ENCODE measurements around the gene CTSL.

Gene CTSL

DNA sequence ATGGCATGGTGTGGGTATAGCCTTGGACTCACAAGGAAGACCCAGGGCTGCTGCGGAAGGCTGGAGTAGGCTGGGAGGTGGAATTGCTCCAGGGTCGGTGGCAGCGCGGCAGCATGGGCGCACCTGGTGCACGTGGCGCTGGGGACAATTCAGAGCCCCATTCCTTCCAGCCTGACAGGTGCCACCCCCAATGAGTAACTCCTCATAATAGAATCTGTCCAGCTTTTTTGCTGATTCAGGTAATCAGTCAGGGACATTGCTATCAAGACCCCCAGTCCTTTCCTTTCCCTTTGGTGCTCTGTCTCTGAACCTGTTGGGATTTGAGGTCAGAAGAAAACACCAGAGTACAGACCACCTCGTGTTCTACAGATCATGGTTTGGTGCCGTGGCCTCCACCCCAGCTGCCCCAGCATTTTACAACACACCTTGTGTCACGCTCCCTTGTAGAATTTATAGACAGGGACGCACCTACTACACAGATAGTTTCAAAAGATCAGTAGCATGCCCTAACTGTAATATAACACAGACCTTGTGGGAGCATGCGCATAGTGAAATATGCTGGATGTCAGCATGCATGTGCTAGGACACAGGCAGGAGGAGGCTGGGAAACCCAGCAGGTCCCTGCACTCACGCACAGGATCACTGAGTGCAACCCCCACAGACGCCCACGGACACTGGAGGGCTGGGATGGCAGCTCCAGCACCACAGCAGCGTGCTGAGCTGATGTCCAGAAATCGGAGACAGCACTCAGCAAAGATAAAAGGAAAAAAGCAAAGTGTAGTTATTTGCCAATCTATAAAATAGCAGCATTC lies 47.9 kb upstream of the CTSL start:
- ChIA-PET CTCF (interaction anchor here (0.7 to 3.0 kb wide), 5 partner anchors 12 to 428 kb away, joined by 3 to 12 read pairs (median 4); no protein-coding TSS in a partner anchor), POLR2A (interaction anchor here (0.9 kb wide), 1 partner anchor 48 kb away, joined by 3 read pairs; the partner anchor contains the start of gene CTSL)
- peaks cover 0 to 19% of the 10 kb centered on the region in 2 experiments; a peak in 1 of 3 replicates for H3K36me3 ChIP-seq (ENCODE audit: control insufficient read depth in 2 of 2, insufficient read depth in 1 of 2, low read length in 2 of 2)
- H3K4me3 ChIP-seq (ENCODE audit: low read depth, low read length): no peak overlapping the region
- H3K4me1 ChIP-seq (ENCODE audit: control insufficient read depth, insufficient read depth, low read length): no peaks in the 10 kb centered on the region
- no peak overlapping the region for H3K27ac ChIP-seq (ENCODE audit: extremely low read depth, low read depth, low read length)
- H3K9me3 ChIP-seq (ENCODE audit: control insufficient read depth, insufficient read depth, low read depth, low read length): no peaks in the 10 kb centered on the region
- no peak for TF ChIP-seq ZNF514 (tag by site-specific recombination; IDR thresholded peaks at IDR 0.05)
- peak; percentile 74 for TF ChIP-seq ZFHX2 (tag by site-specific recombination; conservative IDR thresholded peaks at IDR 0.05)
- TF ChIP-seq HOXD13 (CRISPR knock-in tag; IDR thresholded peaks at IDR 0.05; ENCODE audit: borderline replicate concordance): no peak
- 0 out of 2 replicates have a peak, but pooled peaks have one; percentile 27 for TF ChIP-seq EGR2 (tag by site-specific recombination; IDR thresholded peaks at IDR 0.05; ENCODE audit: low read depth)
- no peak for TF ChIP-seq ZFP3 (tag by site-specific recombination; IDR thresholded peaks at IDR 0.05; ENCODE audit: low read depth)
- TF ChIP-seq ZNF426 (tag by site-specific recombination; IDR thresholded peaks at IDR 0.05): no peak
- TF ChIP-seq KLF1 (tag by site-specific recombination; IDR thresholded peaks at IDR 0.05): no peak

DNA sequence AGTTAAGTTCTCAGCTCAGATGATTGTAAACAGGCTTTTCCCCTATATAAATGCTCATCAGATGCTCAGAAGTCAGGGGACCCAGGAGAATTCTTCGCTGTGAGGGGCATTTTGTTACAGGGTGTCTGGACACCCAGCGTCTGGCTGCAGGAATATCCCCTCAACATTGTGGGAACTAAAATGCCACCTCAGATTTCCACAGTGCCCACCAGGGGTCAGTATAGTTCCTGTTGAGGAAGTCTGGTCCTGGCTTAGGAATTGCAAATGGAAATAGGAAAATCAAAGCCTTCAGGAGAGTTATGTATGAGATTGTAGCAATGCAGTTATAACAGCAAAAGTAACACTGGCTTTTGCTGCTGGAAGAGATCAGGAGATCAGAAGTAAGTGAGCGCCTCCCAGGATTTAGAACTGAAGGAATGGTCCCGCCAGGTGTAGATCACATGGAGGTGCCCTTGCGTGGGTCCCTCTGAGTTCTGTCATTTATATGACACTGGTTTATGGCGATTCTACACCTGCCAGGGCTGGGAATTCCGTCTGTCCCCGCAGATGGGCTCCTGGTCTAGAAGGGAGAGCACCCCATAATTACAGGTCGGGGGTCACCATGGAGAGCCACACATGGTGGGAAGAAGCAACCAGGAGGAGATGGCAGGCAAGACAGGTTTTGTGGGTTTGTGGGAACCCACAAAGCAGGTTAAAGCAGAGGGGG lies 47.1 kb upstream of the CTSL start:
- H3K36me3 ChIP-seq (ENCODE audit: control insufficient read depth in 2 of 2, insufficient read depth in 1 of 2, low read length in 2 of 2): peaks cover 0 to 19% of the 10 kb centered on the region in 2 experiments; a peak in 1 of 3 replicates

GRCh38 chr9:87681271-87682061 lies 44.5 kb upstream of the CTSL start:
- ChIA-PET POLR2A (no interaction called here), CTCF (interaction anchor here (0.6 kb wide), 1 partner anchor 1247 kb away, joined by 3 read pairs; no protein-coding TSS in a partner anchor)
- Histone ChIP-seq H3K4me3 (ENCODE audit: low read depth, low read length) (no peak overlapping the region), H3K4me1 (ENCODE audit: control insufficient read depth, insufficient read depth, low read length) (no peaks in the 10 kb centered on the region), H3K27ac (ENCODE audit: extremely low read depth, low read depth, low read length) (no peak overlapping the region), H3K36me3 (ENCODE audit: control insufficient read depth in 2 of 2, insufficient read depth in 1 of 2, low read length in 2 of 2) (peaks cover 0 to 22% of the 10 kb centered on the region in 2 experiments; a peak in 1 of 3 replicates), H3K9me3 (ENCODE audit: control insufficient read depth, insufficient read depth, low read depth, low read length) (no peaks in the 10 kb centered on the region)
- TF ChIP-seq ZNF571 (tag by site-specific recombination; IDR thresholded peaks at IDR 0.05) (no peak), ZNF37A (tag by site-specific recombination; IDR thresholded peaks at IDR 0.05) (no peak), TCF7L2 (IDR thresholded peaks at IDR 0.05; ENCODE audit: borderline replicate concordance, low read depth, low read length) (no peak), PRDM10 (tag by site-specific recombination; IDR thresholded peaks at IDR 0.05) (no peak), GLI4 (tag by site-specific recombination; IDR thresholded peaks at IDR 0.05) (no peak), ZNF26 (tag by site-specific recombination; IDR thresholded peaks at IDR 0.05) (no peak), ZBTB26 (tag by site-specific recombination; optimal IDR thresholded peaks at IDR 0.05) (no peak)

More for the DNA sequence above, 47.1 kb upstream of the CTSL start:
- ChIA-PET CTCF (interaction anchor here (0.6 to 3.0 kb wide), 7 partner anchors 11 to 429 kb away, joined by 3 to 12 read pairs (median 4); no protein-coding TSS in a partner anchor), POLR2A (no interaction called here)
- Histone ChIP-seq H3K27ac (ENCODE audit: extremely low read depth, low read depth, low read length) (no peak overlapping the region), H3K4me3 (ENCODE audit: low read depth, low read length) (no peak overlapping the region), H3K4me1 (ENCODE audit: control insufficient read depth, insufficient read depth, low read length) (no peaks in the 10 kb centered on the region), H3K9me3 (ENCODE audit: control insufficient read depth, insufficient read depth, low read depth, low read length) (no peaks in the 10 kb centered on the region)
- TF ChIP-seq CTCF (tag by site-specific recombination; IDR thresholded peaks at IDR 0.05): 0 out of 2 replicates have a peak, but pooled peaks have one; percentile 27
- no peak for TF ChIP-seq EGR2 (tag by site-specific recombination; IDR thresholded peaks at IDR 0.05; ENCODE audit: low read depth)
- TF ChIP-seq ZNF654 (tag by site-specific recombination; IDR thresholded peaks at IDR 0.05; ENCODE audit: low read depth): peak; percentile 50
- no peak for TF ChIP-seq MZF1 (tag by site-specific recombination; IDR thresholded peaks at IDR 0.05; ENCODE audit: borderline replicate concordance)
